Colonic mucosa (tissue), 4 donors: Measurements from ENCODE around the gene MPPED1. TPM values are rescaled to one million over a fixed set of nuclear protein-coding genes. Genes with fewer than 3 reads are reported as not detected.

Experiments used
- DNase-seq: peaks from one replicate; pipeline ENCODE4 v3.0.0-alpha.2; 2020
- H3K27ac ChIP-seq: fragments of 200-600 bp; one replicate; pipeline ENCODE4 v1.8.0; 2021
- H3K27me3 ChIP-seq: fragments of 200-600 bp; one replicate; pipeline ENCODE4 v1.8.0; 2021
- H3K36me3 ChIP-seq: fragments of 200-600 bp; one replicate; pipeline ENCODE4 v1.8.0; 2021
- H3K4me1 ChIP-seq: fragments of 200-600 bp; one replicate; pipeline ENCODE4 v1.8.0; 2021; ENCODE audit warnings: mild to moderate bottlenecking
- H3K4me3 ChIP-seq: fragments of 200-600 bp; one replicate; pipeline ENCODE4 v1.8.0; 2021
- H3K9ac ChIP-seq, 2 donors: one replicate each; pipeline ENCODE4 v1.7.0; 2013; ENCODE audit warnings: control low read depth in 2 of 2, low read depth in 2 of 2, low read length in 2 of 2
- H3K9me3 ChIP-seq: fragments of 200-600 bp; one replicate; pipeline ENCODE4 v1.8.0; 2021
- intact Hi-C: fragments of 100-400 bp; cut with DNase I; formaldehyde crosslinking; loops from one replicate; pipeline ENCODE4 v1.14.1; 2022
- total RNA-seq, 2 donors: library from RNA; stranded (reverse); fragmentation: NEBNext Ultra II Directional in 1 of 2; extraction: Animal tissue kit (Norgen Biotek cat#: 25700) in 1 of 2; gene quantifications; one replicate each; pipeline ENCODE4 v1.2.1, GENCODE V29; 2021
- TF ChIP-seq, protein P1 (sequence below): fragments of 200-600 bp; IDR thresholded peaks from one replicate; pipeline ENCODE4 v1.8.0; 2022; ENCODE audit warnings: antibody characterized with exemption, mild to moderate bottlenecking
- donor health status: healthy.
- donor health status: DM: no; HTN: no; CAD: no.
- donor health status: DM: no; HTN: no; CAD: no.

MPPED1 gene
- total RNA-seq, 2 donors from 2014 or later, result 0.05 TPM; not detected in 1

GRCh38 chr22:43504666-43505261, 93.0 kb downstream of the MPPED1 start:
- no peak for DNase-seq
- TF ChIP-seq, protein P1, sequence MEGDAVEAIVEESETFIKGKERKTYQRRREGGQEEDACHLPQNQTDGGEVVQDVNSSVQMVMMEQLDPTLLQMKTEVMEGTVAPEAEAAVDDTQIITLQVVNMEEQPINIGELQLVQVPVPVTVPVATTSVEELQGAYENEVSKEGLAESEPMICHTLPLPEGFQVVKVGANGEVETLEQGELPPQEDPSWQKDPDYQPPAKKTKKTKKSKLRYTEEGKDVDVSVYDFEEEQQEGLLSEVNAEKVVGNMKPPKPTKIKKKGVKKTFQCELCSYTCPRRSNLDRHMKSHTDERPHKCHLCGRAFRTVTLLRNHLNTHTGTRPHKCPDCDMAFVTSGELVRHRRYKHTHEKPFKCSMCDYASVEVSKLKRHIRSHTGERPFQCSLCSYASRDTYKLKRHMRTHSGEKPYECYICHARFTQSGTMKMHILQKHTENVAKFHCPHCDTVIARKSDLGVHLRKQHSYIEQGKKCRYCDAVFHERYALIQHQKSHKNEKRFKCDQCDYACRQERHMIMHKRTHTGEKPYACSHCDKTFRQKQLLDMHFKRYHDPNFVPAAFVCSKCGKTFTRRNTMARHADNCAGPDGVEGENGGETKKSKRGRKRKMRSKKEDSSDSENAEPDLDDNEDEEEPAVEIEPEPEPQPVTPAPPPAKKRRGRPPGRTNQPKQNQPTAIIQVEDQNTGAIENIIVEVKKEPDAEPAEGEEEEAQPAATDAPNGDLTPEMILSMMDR, result no peak
- intact Hi-C loops, result no loop called here
- no peaks in the 10 kb centered on the region for H3K27me3 ChIP-seq
- no peaks in the 10 kb centered on the region for H3K36me3 ChIP-seq
- no peak overlapping the region for H3K9ac ChIP-seq
- H3K4me3 ChIP-seq, result no peak overlapping the region
- H3K9me3 ChIP-seq, result no peaks in the 10 kb centered on the region
- H3K27ac ChIP-seq, result no peak overlapping the region
- H3K4me1 ChIP-seq, result no peaks in the 10 kb centered on the region

- TF ChIP-seq, protein P1, result no peak
- Histone ChIP-seq H3K27ac (no peak overlapping the region), H3K36me3 (no peaks in the 10 kb centered on the region), H3K9ac (no peak overlapping the region), H3K27me3 (no peaks in the 10 kb centered on the region), H3K9me3 (no peaks in the 10 kb centered on the region), H3K4me3 (no peak overlapping the region), H3K4me1 (no peaks in the 10 kb centered on the region)
- DNase-seq, result no peak
- intact Hi-C loops, result no loop called here
Measured at GRCh38 chr22:43505423-43505822, 93.6 kb downstream of the MPPED1 start.

- Histone ChIP-seq H3K9me3 (no peaks in the 10 kb centered on the region), H3K9ac (no peak overlapping the region), H3K27ac (no peak overlapping the region), H3K4me1 (no peaks in the 10 kb centered on the region), H3K27me3 (no peaks in the 10 kb centered on the region), H3K36me3 (no peaks in the 10 kb centered on the region), H3K4me3 (no peak overlapping the region)
- intact Hi-C loops, result no loop called here
- DNase-seq, result no peak
- TF ChIP-seq, protein P1, result no peak
Measured at GRCh38 chr22:43505896-43506295, 94.1 kb downstream of the MPPED1 start.

GRCh38 chr22:43506487-43506886, 94.7 kb downstream of the MPPED1 start:
- Histone ChIP-seq H3K27ac (no peak overlapping the region), H3K9me3 (no peaks in the 10 kb centered on the region), H3K4me1 (no peaks in the 10 kb centered on the region), H3K27me3 (no peaks in the 10 kb centered on the region), H3K36me3 (no peaks in the 10 kb centered on the region), H3K4me3 (no peak overlapping the region), H3K9ac (no peak overlapping the region)
- intact Hi-C loops, result no loop called here
- TF ChIP-seq, protein P1, result no peak
- no peak for DNase-seq

DNA sequence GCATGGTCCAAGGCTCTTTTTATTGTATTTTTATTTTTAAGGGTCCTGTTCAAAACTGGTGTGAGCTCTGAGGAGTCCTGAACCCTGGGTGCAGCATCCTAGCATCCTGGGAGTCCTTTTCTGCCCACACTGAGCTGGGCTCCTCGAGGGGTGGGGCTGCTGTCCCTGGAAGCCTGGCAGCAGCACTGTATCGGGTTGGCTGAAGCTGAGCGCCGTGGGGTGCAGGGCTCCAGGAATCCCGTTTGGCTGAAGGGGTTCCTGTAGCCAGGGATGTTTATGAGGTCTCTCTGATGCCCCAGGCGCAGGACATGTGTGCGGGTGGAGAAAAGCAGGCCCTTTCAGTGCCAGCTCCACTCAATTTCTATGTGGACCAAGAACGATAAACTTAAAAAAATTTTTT, 95.4 kb downstream of the MPPED1 start:
- Histone ChIP-seq H3K27ac (no peak overlapping the region), H3K27me3 (no peaks in the 10 kb centered on the region), H3K9ac (no peak overlapping the region), H3K4me3 (no peak overlapping the region), H3K36me3 (no peaks in the 10 kb centered on the region), H3K9me3 (no peaks in the 10 kb centered on the region), H3K4me1 (no peaks in the 10 kb centered on the region)
- TF ChIP-seq, protein P1, result no peak
- no peak for DNase-seq
- intact Hi-C loops, result no loop called here
